GM21619 (cell line): ENCODE measurements around the gene TNFRSF17.
A peak's percentile ranks its signal among the peaks of the same experiment; 100 is the strongest.
"Not testable (repeated sequence)": the region's sequence is repeated elsewhere in the genome, so short reads cannot be mapped to it uniquely, and the experiment has no call there.

ENCODE experiments used
- ATAC-seq: cut with Tn5 transposase; IDR thresholded peaks from one replicate; pipeline ENCODE4 v1.9.1; 2021; ENCODE audit not compliant: unreplicated experiment

Gene TNFRSF17

GRCh38 chr16:11968577-11968976 is 3.6 kb downstream of the TNFRSF17 start:
- ATAC-seq: no peak

GRCh38 chr16:11970292-11970691 is 5.3 kb downstream of the TNFRSF17 start:
- not testable (repeated sequence) for ATAC-seq

GRCh38 chr16:11972128-11972527 is 7.1 kb downstream of the TNFRSF17 start:
- no peak for ATAC-seq

GRCh38 chr16:11973070-11973469 is 8.1 kb downstream of the TNFRSF17 start:
- no peak for ATAC-seq

- ATAC-seq: no peak
Observed at GRCh38 chr16:11976850-11977375, 11.9 kb downstream of the TNFRSF17 start.

GRCh38 chr16:11977376-11978041 is 12.5 kb downstream of the TNFRSF17 start:
- ATAC-seq: no peak

GRCh38 chr16:11978080-11978479 is 13.1 kb downstream of the TNFRSF17 start:
- ATAC-seq: no peak

- ATAC-seq: no peak
Observed at GRCh38 chr16:11979013-11979672, 14.1 kb downstream of the TNFRSF17 start.

- ATAC-seq: peak; percentile 47
Observed at GRCh38 chr16:11980136-11980844, 15.3 kb downstream of the TNFRSF17 start.

- ATAC-seq: no peak
Observed at GRCh38 chr16:11985250-11985649, 20.2 kb downstream of the TNFRSF17 start.

GRCh38 chr16:11986521-11987057 is 21.6 kb downstream of the TNFRSF17 start:
- no peak for ATAC-seq

- ATAC-seq: no peak
Observed at GRCh38 chr16:11988258-11988978, 23.4 kb downstream of the TNFRSF17 start.

GRCh38 chr16:11990702-11991390 is 25.8 kb downstream of the TNFRSF17 start:
- peak; percentile 53 for ATAC-seq

- ATAC-seq: no peak
Observed at GRCh38 chr16:11992008-11992584, 27.1 kb downstream of the TNFRSF17 start.

GRCh38 chr16:11992586-11993524 is 27.8 kb downstream of the TNFRSF17 start:
- no peak for ATAC-seq

GRCh38 chr16:11994143-11995119 is 29.4 kb downstream of the TNFRSF17 start:
- ATAC-seq: no peak

GRCh38 chr16:11996433-11997330 is 31.7 kb downstream of the TNFRSF17 start:
- no peak for ATAC-seq
